ENCODE measurements around the gene PTPN20.

The PTPN20 gene

GRCh38 chr10:47039562-47039913, 128.3 kb downstream of the PTPN20 start:
- no peak for TF ChIP-seq CTCF (IDR thresholded peaks at IDR 0.05; ENCODE audit: control insufficient read depth, insufficient read depth, low read depth, low read length, missing control alignments)
- no peak for DNase-seq (ENCODE audit: low read depth)
- no peak overlapping the region for H3K4me3 ChIP-seq (ENCODE audit: control insufficient read depth, low read depth, low read length)

GRCh38 chr10:47040041-47040491, 128.8 kb downstream of the PTPN20 start:
- no peak for DNase-seq (ENCODE audit: low read depth)
- no peak overlapping the region for H3K4me3 ChIP-seq (ENCODE audit: control insufficient read depth, low read depth, low read length)
- TF ChIP-seq CTCF (IDR thresholded peaks at IDR 0.05; ENCODE audit: control insufficient read depth, insufficient read depth, low read depth, low read length, missing control alignments), result no peak

- no peak overlapping the region for H3K4me3 ChIP-seq (ENCODE audit: control insufficient read depth, low read depth, low read length)
- DNase-seq (ENCODE audit: low read depth), result no peak
- TF ChIP-seq CTCF (IDR thresholded peaks at IDR 0.05; ENCODE audit: control insufficient read depth, insufficient read depth, low read depth, low read length, missing control alignments), result no peak
These were observed 129.5 kb downstream of the PTPN20 start for GRCh38 chr10:47040681-47041080.

GRCh38 chr10:47041396-47042198, 130.4 kb downstream of the PTPN20 start:
- no peak overlapping the region for H3K4me3 ChIP-seq (ENCODE audit: control insufficient read depth, low read depth, low read length)
- TF ChIP-seq CTCF (IDR thresholded peaks at IDR 0.05; ENCODE audit: control insufficient read depth, insufficient read depth, low read depth, low read length, missing control alignments), result no peak
- no peak for DNase-seq (ENCODE audit: low read depth)

GRCh38 chr10:47042199-47042473, 130.9 kb downstream of the PTPN20 start:
- no peak overlapping the region for H3K4me3 ChIP-seq (ENCODE audit: control insufficient read depth, low read depth, low read length)
- no peak for DNase-seq (ENCODE audit: low read depth)
- no peak for TF ChIP-seq CTCF (IDR thresholded peaks at IDR 0.05; ENCODE audit: control insufficient read depth, insufficient read depth, low read depth, low read length, missing control alignments)

GRCh38 chr10:47042780-47043750, 131.8 kb downstream of the PTPN20 start:
- no peak overlapping the region for H3K4me3 ChIP-seq (ENCODE audit: control insufficient read depth, low read depth, low read length)
- DNase-seq (ENCODE audit: low read depth), result no peak
- no peak for TF ChIP-seq CTCF (IDR thresholded peaks at IDR 0.05; ENCODE audit: control insufficient read depth, insufficient read depth, low read depth, low read length, missing control alignments)
